Thymus (tissue), 11 donors: Measurements from ENCODE around the gene PCDHA5. TPM values are rescaled to one million over a fixed set of nuclear protein-coding genes. Genes with fewer than 3 reads are reported as not detected.
"Not testable (repeated sequence)": the region's sequence is repeated elsewhere in the genome, so short reads cannot be mapped to it uniquely, and the experiment has no call there.

ENCODE experiments used
- DNase-seq, 9 donors: peaks; one replicate each; pipeline ENCODE4 v3.0.0-alpha.2; 2013; ENCODE audit warnings: low spot score in 9 of 9, low read depth in 6 of 9, missing footprints in 1 of 9
- H3K27ac ChIP-seq, 2 donors: one replicate each; pipeline ENCODE4 v1.5.1; 2013; ENCODE audit warnings: control low read depth in 1 of 2, low read depth in 1 of 2, low read length in 1 of 2, mild to moderate bottlenecking in 1 of 2, moderate library complexity in 1 of 2
- H3K27me3 ChIP-seq, 2 donors: one replicate each; pipeline ENCODE4 v1.5.1; 2013; ENCODE audit warnings: low read length in 1 of 2; ENCODE audit not compliant: control insufficient read depth in 2 of 2, insufficient read depth in 1 of 2
- H3K36me3 ChIP-seq, 2 donors: one replicate each; pipeline ENCODE4 v1.5.1; 2013; ENCODE audit warnings: low read length in 1 of 2, mild to moderate bottlenecking in 1 of 2, moderate library complexity in 1 of 2; ENCODE audit not compliant: control insufficient read depth in 2 of 2, insufficient read depth in 2 of 2
- H3K4me1 ChIP-seq, 2 donors: one replicate each; pipeline ENCODE4 v1.5.1; 2013; ENCODE audit warnings: low read length in 2 of 2; ENCODE audit not compliant: control insufficient read depth in 2 of 2, insufficient read depth in 2 of 2
- H3K4me3 ChIP-seq, 2 donors: one replicate each; pipeline ENCODE4 v1.5.1; 2013; ENCODE audit warnings: low read length in 2 of 2, control low read depth in 1 of 2, mild to moderate bottlenecking in 1 of 2
- H3K9me3 ChIP-seq, 2 donors: one replicate each; pipeline ENCODE4 v1.5.1; 2013; ENCODE audit warnings: low read length in 1 of 2, mild to moderate bottlenecking in 1 of 2; ENCODE audit not compliant: control insufficient read depth in 2 of 2, insufficient read depth in 1 of 2
- WGBS: extraction: QIAGEN DNeasy Blood & Tissue Kit; methylation state at CpG from one replicate; pipeline ENCODE4 v1.1.7; 2013; 5-methylcytosine and 5-hydroxymethylcytosine counted together
- polyA plus RNA-seq: library from polyadenylated mRNA; stranded (reverse); fragments of 200-250 nt; gene quantifications from one replicate; pipeline ENCODE4 v1.2.3, GENCODE V29; 2013
- total RNA-seq: library from RNA; stranded (reverse); fragments of 120-200 nt; gene quantifications from one replicate; pipeline ENCODE4 v1.2.4, GENCODE V29; 2013
- donor health status: healthy.

Gene PCDHA5
- total and polyA plus RNA-seq, 2 donors: 0.02 TPM; not detected in 1

GRCh38 chr5:140796072-140796717 is 25.2 kb upstream of the PCDHA5 start:
- peaks cover 8 to 21% of the 10 kb centered on the region in 2 donors for H3K9me3 ChIP-seq
- not testable (repeated sequence) for H3K27me3 ChIP-seq, H3K4me1 ChIP-seq, H3K27ac ChIP-seq, H3K36me3 ChIP-seq, H3K4me3 ChIP-seq, DNase-seq
- WGBS: 64% methylated on average over 72 of the region's 72 CpGs

- no peak overlapping the region for H3K4me3 ChIP-seq
- peaks cover 0 to 6% of the 10 kb centered on the region in 2 donors for H3K27me3 ChIP-seq
- no peaks in the 10 kb centered on the region for H3K36me3 ChIP-seq
- peaks cover 8 to 24% of the 10 kb centered on the region in 2 donors for H3K9me3 ChIP-seq
- H3K4me1 ChIP-seq: no peaks in the 10 kb centered on the region
- DNase-seq: no peak
- H3K27ac ChIP-seq: no peak overlapping the region
- WGBS: 63% methylated on average over 39 of the region's 39 CpGs
Measured at GRCh38 chr5:140796718-140797095, 24.7 kb upstream of the PCDHA5 start.

GRCh38 chr5:140800816-140801493 is 20.5 kb upstream of the PCDHA5 start, which contains the start of gene PCDHA3:
Gene PCDHA3, plus strand, starts transcription at chr5:140801057.
- peaks cover 0 to 9% of the 10 kb centered on the region in 2 donors for H3K27me3 ChIP-seq
- no peak within 1 kb of the TSS for H3K4me3 ChIP-seq
- H3K36me3 ChIP-seq: no peaks in the 10 kb centered on the region
- no peaks in the 10 kb centered on the region for H3K4me1 ChIP-seq
- WGBS: 32% methylated on average over 29 of the region's 29 CpGs
- peaks cover 11 to 30% of the 10 kb centered on the region in 2 donors for H3K9me3 ChIP-seq
- no peak within 1 kb of the TSS for H3K27ac ChIP-seq
- no peak for DNase-seq

DNA sequence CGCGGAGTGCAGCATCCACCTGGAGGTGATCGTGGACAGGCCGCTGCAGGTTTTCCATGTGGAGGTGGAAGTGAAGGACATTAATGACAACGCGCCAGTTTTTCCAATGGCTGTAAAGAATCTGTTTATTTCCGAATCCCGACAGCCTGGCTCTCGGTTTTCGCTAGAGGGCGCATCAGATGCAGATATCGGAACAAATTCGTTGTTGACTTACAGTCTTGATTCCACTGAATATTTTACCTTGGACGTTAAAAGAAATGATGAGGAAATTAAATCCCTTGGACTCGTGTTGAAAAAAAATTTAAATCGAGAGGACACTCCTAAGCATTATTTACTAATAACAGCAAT is 19.9 kb upstream of the PCDHA5 start:
- 22% methylated on average over 16 of the region's 16 CpGs for WGBS
- H3K27ac ChIP-seq: no peak overlapping the region
- H3K4me1 ChIP-seq: no peaks in the 10 kb centered on the region
- H3K9me3 ChIP-seq: peaks cover 8 to 25% of the 10 kb centered on the region in 2 donors
- no peak overlapping the region for H3K4me3 ChIP-seq
- no peak for DNase-seq
- H3K27me3 ChIP-seq: peaks cover 0 to 9% of the 10 kb centered on the region in 2 donors
- H3K36me3 ChIP-seq: no peaks in the 10 kb centered on the region

DNA sequence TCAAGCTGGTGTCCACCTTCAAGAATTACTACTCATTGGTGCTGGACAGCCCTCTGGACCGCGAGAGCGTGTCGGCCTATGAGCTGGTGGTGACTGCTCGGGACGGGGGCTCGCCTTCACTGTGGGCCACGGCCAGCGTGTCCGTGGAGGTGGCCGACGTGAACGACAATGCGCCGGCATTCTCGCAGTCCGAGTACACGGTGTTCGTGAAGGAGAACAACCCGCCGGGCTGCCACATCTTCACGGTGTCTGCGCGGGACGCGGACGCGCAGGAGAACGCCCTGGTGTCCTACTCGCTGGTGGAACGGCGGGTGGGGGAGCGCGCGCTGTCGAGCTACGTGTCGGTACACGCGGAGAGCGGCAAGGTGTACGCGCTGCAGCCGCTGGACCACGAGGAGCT is 19.0 kb upstream of the PCDHA5 start:
- not testable (repeated sequence) for H3K27ac ChIP-seq, H3K4me3 ChIP-seq, H3K36me3 ChIP-seq, H3K4me1 ChIP-seq, DNase-seq, H3K27me3 ChIP-seq
- 64% methylated on average over 45 of the region's 45 CpGs for WGBS
- peaks cover 5 to 22% of the 10 kb centered on the region in 2 donors for H3K9me3 ChIP-seq

GRCh38 chr5:140802781-140803271 is 18.6 kb upstream of the PCDHA5 start:
- DNase-seq: no peak
- peaks cover 0 to 9% of the 10 kb centered on the region in 2 donors for H3K27me3 ChIP-seq
- no peak overlapping the region for H3K4me3 ChIP-seq
- WGBS: 58% methylated on average over 53 of the region's 53 CpGs
- H3K36me3 ChIP-seq: no peaks in the 10 kb centered on the region
- H3K9me3 ChIP-seq: peaks cover 5 to 26% of the 10 kb centered on the region in 2 donors
- no peak overlapping the region for H3K27ac ChIP-seq
- H3K4me1 ChIP-seq: no peaks in the 10 kb centered on the region

DNA sequence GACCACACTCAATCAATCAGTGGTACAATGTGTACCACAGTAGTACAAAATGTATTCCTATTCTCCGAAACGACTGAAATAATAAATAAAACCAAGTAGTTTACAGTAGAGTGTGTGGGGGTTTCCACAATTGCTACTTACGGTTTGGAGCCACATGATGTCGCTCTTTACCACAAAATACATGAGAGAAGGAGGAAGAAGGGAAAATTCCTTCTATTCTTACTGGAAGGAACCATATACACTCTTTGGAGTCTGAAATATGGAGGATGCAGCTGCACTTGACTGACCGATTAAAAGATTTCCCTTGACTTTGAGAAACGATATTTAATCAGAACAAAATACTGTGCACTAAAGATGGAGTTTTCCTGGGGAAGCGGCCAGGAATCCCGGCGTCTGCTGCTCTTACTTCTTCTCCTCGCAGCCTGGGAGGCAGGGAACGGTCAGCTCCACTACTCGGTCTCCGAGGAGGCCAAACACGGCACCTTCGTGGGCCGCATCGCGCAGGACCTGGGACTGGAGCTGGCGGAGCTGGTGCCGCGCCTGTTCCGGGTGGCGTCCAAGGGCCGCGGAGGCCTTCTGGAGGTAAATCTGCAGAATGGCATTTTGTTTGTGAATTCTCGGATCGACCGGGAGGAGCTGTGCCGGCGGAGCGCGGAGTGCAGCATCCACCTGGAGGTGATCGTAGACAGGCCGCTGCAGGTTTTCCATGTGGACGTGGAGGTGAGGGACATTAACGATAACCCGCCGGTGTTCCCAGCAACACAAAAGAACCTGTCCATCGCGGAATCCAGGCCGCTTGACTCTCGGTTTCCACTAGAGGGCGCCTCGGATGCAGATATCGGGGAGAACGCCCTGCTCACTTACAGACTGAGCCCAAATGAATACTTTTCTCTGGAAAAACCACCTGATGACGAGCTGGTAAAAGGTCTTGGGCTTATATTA is 14.3 kb upstream of the PCDHA5 start, which contains the start of gene PCDHA4:
Gene PCDHA4, plus strand, starts transcription at position 235 of the 942 bp plus-strand sequence.
- no peak within 1 kb of the TSS for H3K27ac ChIP-seq
- peaks cover 0 to 9% of the 10 kb centered on the region in 2 donors for H3K27me3 ChIP-seq
- WGBS: 27% methylated on average over 36 of the region's 47 CpGs
- peaks cover 5 to 34% of the 10 kb centered on the region in 2 donors for H3K9me3 ChIP-seq
- no peak within 1 kb of the TSS for H3K4me3 ChIP-seq
- H3K4me1 ChIP-seq: no peaks in the 10 kb centered on the region
- DNase-seq: no peak
- H3K36me3 ChIP-seq: no peaks in the 10 kb centered on the region

- not testable (repeated sequence) for H3K27ac ChIP-seq, H3K4me3 ChIP-seq, H3K4me1 ChIP-seq, H3K36me3 ChIP-seq, H3K27me3 ChIP-seq, DNase-seq
- WGBS: 74% methylated on average over 62 of the region's 62 CpGs
- H3K9me3 ChIP-seq: peaks cover 0 to 22% of the 10 kb centered on the region in 2 donors
Measured at GRCh38 chr5:140808241-140808888, 13.0 kb upstream of the PCDHA5 start.
